Glutamatergic neuron (in vitro differentiated cells): ENCODE data around the gene TIPARP. TPM values are rescaled to one million over a fixed set of nuclear protein-coding genes. Genes with fewer than 3 reads are reported as not detected.

Experiments
- DNase-seq: peaks from one replicate; pipeline ENCODE4 v3.0.0; 2022
- H3K27ac Mint-ChIP-seq: one replicate; pipeline ENCODE4 v1.8.0; 2020; ENCODE audit warnings: mild to moderate bottlenecking, mixed read lengths, inconsistent platforms; ENCODE audit not compliant: unreplicated experiment
- H3K27me3 Mint-ChIP-seq: one replicate; pipeline ENCODE4 v1.8.0; 2020; ENCODE audit warnings: mild to moderate bottlenecking, moderate library complexity, mixed read lengths, inconsistent platforms; ENCODE audit not compliant: unreplicated experiment
- H3K36me3 Mint-ChIP-seq: one replicate; pipeline ENCODE4 v1.8.0; 2020; ENCODE audit warnings: mild to moderate bottlenecking, mixed read lengths, inconsistent platforms; ENCODE audit not compliant: unreplicated experiment
- H3K4me1 Mint-ChIP-seq: one replicate; pipeline ENCODE4 v1.8.0; 2020; ENCODE audit warnings: mild to moderate bottlenecking, low read depth, mixed read lengths, inconsistent platforms; ENCODE audit not compliant: unreplicated experiment
- H3K4me3 Mint-ChIP-seq: one replicate; pipeline ENCODE4 v1.8.0; 2020; ENCODE audit warnings: mild to moderate bottlenecking, mixed read lengths, inconsistent platforms; ENCODE audit not compliant: unreplicated experiment
- H3K9me3 Mint-ChIP-seq: one replicate; pipeline ENCODE4 v1.8.0; 2020; ENCODE audit warnings: mild to moderate bottlenecking, moderate library complexity, mixed read lengths, inconsistent platforms; ENCODE audit not compliant: unreplicated experiment
- total RNA-seq: library from RNA; stranded (reverse); fragmentation: NEBNext Ultra II Directional; extraction: Animal tissue kit (Norgen Biotek cat#: 25700); gene quantifications from one replicate; pipeline ENCODE4 v1.2.1, GENCODE V29; 2021; ENCODE audit not compliant: unreplicated experiment
- TF ChIP-seq, protein P1 (sequence below): fragments of 200-600 bp; sonication (generic); IDR thresholded peaks from one replicate; pipeline ENCODE4 v1.5.0; 2021; ENCODE audit not compliant: partially characterized antibody, unreplicated experiment

Gene TIPARP
- total RNA-seq, 1 donor from 2014 or later, result 9.5 TPM

DNA sequence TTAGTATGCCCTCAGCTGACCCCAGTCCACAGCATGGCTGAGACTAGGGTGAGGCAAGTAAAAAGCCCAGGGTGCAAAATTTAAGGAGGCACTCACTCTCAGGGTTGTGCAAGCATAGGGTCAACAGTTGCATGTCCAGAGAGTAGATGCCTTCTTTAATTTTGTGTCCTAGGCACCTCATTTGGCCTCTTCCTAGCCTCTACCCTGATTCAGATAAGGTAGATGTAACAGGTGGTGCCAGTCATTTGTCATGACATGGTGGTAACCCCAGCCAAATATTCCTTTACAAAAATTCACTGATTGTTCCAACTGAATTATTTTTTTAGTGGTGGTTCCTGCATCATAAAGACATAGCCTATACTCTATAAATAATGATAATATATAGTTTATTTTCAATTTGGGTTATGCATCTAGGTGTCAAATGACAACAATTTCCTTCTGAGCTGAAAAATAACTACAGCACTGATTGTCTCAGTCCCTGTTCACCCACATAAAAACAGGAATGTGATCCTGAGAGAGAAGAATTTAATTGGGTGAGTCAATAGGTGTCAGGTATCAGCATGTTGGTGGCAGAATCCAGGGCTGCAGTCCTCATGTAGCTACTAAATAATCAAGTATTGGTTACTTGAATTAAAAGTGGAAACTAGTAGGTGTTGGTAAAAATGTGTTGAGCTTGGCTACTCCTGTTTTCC lies 44.2 kb upstream of the TIPARP start:
- H3K4me1 Mint-ChIP-seq, result no peaks in the 10 kb centered on the region
- no peak overlapping the region for H3K27ac Mint-ChIP-seq
- no peak overlapping the region for H3K4me3 Mint-ChIP-seq
- no peak for DNase-seq
- no peaks in the 10 kb centered on the region for H3K27me3 Mint-ChIP-seq
- TF ChIP-seq, protein P1, sequence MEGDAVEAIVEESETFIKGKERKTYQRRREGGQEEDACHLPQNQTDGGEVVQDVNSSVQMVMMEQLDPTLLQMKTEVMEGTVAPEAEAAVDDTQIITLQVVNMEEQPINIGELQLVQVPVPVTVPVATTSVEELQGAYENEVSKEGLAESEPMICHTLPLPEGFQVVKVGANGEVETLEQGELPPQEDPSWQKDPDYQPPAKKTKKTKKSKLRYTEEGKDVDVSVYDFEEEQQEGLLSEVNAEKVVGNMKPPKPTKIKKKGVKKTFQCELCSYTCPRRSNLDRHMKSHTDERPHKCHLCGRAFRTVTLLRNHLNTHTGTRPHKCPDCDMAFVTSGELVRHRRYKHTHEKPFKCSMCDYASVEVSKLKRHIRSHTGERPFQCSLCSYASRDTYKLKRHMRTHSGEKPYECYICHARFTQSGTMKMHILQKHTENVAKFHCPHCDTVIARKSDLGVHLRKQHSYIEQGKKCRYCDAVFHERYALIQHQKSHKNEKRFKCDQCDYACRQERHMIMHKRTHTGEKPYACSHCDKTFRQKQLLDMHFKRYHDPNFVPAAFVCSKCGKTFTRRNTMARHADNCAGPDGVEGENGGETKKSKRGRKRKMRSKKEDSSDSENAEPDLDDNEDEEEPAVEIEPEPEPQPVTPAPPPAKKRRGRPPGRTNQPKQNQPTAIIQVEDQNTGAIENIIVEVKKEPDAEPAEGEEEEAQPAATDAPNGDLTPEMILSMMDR, result no peak
- no peaks in the 10 kb centered on the region for H3K9me3 Mint-ChIP-seq
- H3K36me3 Mint-ChIP-seq, result no peaks in the 10 kb centered on the region

DNA sequence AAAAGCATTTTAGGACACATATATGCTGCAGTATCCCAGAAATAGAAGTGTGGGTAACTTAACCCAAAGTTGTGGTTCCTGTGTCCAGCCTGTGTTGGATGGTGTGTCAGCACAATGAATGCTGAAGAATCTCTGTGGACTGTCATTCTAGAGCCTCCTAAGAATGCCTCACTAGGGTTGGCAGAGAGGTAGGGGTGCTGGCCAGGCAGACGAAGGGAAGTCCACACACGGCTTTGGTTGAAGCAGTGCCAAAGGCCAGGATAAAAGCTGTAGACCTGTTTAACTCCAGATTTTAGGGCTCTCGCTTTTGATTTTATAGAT lies 43.7 kb upstream of the TIPARP start:
- Mint-ChIP-seq H3K4me1 (no peaks in the 10 kb centered on the region), H3K4me3 (no peak overlapping the region), H3K9me3 (no peaks in the 10 kb centered on the region), H3K27me3 (no peaks in the 10 kb centered on the region), H3K36me3 (no peaks in the 10 kb centered on the region), H3K27ac (no peak overlapping the region)
- TF ChIP-seq, protein P1, result no peak
- no peak for DNase-seq

DNA sequence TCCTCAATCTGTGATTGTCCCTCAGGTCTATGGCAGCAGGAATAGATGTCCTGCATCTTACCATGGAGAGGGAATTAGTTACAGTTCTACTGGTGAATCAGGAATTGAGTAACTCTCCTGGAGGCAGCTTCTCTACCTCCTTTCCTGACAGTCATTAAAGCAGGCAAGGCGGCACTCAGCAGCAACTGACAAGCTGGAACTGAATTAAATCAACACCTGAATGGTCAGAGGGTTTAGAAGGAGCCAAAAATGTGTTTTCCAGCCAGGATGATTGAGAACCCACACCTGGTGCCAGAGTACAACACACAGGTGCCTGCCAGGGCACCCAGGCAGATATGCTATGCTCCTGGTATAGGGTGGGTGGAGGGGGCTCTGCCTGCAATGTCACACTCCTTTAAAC lies 43.1 kb upstream of the TIPARP start:
- TF ChIP-seq, protein P1, result no peak
- no peak overlapping the region for H3K4me3 Mint-ChIP-seq
- H3K36me3 Mint-ChIP-seq, result no peaks in the 10 kb centered on the region
- DNase-seq, result no peak
- H3K27ac Mint-ChIP-seq, result no peak overlapping the region
- no peaks in the 10 kb centered on the region for H3K9me3 Mint-ChIP-seq
- no peaks in the 10 kb centered on the region for H3K4me1 Mint-ChIP-seq
- no peaks in the 10 kb centered on the region for H3K27me3 Mint-ChIP-seq

DNA sequence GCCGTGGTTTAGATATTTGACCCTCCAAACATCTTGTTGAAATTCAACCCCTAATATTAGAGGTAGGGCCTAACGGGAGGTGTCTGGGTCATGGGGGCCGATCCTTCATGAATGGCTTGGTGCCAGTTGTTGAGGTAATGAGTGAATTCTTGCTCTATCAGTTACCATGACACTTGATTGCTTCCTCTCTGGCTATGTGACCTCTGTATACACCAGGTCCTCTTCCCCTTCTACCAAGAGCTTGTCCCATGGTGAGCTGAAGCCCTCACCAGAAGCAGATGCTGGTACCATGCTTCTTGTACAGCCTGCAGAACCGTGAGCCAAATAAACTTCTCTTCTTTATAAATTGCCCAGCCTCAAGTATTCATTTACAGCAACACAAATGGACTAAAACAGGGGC lies 41.8 kb upstream of the TIPARP start:
- no peaks in the 10 kb centered on the region for H3K36me3 Mint-ChIP-seq
- H3K4me1 Mint-ChIP-seq, result no peaks in the 10 kb centered on the region
- H3K4me3 Mint-ChIP-seq, result no peak overlapping the region
- no peaks in the 10 kb centered on the region for H3K27me3 Mint-ChIP-seq
- H3K27ac Mint-ChIP-seq, result no peak overlapping the region
- DNase-seq, result no peak
- TF ChIP-seq, protein P1, result no peak
- no peaks in the 10 kb centered on the region for H3K9me3 Mint-ChIP-seq

DNA sequence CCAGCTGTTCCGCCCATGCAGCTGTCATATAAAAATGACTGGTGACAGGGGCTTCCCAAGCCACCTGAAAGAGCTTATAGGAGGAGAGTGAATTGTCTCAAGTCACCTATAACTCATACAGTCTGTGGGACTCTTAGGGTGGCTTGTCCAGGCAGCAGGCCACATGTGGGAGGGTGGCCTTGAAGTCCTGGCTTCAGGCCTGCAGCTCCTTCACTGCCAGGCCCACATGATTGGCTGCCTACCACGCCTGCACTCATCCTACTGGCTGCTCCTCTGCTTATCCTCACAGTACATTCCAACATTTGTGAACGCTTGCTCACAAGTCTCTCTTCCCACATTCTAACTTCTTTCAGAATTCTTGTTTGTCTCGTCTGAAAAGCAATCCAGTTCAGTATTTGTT lies 41.1 kb upstream of the TIPARP start:
- no peaks in the 10 kb centered on the region for H3K27me3 Mint-ChIP-seq
- no peaks in the 10 kb centered on the region for H3K4me1 Mint-ChIP-seq
- H3K9me3 Mint-ChIP-seq, result no peaks in the 10 kb centered on the region
- TF ChIP-seq, protein P1, result no peak
- no peak overlapping the region for H3K27ac Mint-ChIP-seq
- no peak overlapping the region for H3K4me3 Mint-ChIP-seq
- no peak for DNase-seq
- H3K36me3 Mint-ChIP-seq, result no peaks in the 10 kb centered on the region
